ENCODE measurements around the gene VSIG1. TPM values are rescaled to one million over a fixed set of nuclear protein-coding genes. Genes with fewer than 3 reads are reported as not detected.

VSIG1 gene
- total and polyA plus RNA-seq, 2 of the 8 experiments (the other 6 are each of a cell fraction or from before 2014, with no cell fraction given), result 2.2 to 2.9 TPM

DNA sequence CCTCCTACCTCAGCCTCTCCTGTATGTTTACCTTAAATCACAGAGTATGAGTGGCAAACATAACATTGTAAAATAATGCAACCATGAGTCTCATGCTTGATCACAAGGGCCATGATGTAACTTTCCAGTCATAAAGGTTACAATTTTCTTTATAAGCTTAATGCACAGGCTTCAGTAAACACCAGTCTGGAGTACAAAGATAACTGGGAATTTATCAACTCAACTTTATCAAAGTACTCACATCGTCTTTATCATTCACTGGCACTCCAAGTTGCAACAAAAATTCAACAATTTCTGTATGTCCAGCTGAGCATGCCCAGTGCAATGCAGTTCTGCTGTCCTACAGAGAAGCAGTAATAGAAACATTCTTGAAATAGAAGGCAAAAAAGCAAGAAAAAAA is 43.6 kb downstream of the VSIG1 start:
- Histone ChIP-seq H4K20me1 (replicated peaks in 1 of 2; ENCODE audit: control insufficient read depth in 1 of 2, insufficient read depth in 2 of 2, low read length in 2 of 2) (no peaks in the 10 kb centered on the region), H3K27ac (ENCODE audit: low read depth, low read length) (no peak overlapping the region), H3K27me3 (replicated peaks in 1 of 4; ENCODE audit: control insufficient read depth in 3 of 4, extremely low read depth in 1 of 4, insufficient read depth in 3 of 4, low read length in 3 of 4) (no peaks in the 10 kb centered on the region), H3K14ac (ENCODE audit: insufficient read length) (no peak overlapping the region), H4K8ac (ENCODE audit: extremely low read depth, insufficient read depth, low read length) (no peak overlapping the region), H2BK15ac (ENCODE audit: low read length) (no peak overlapping the region), H3K9ac (replicated peaks in 1 of 4; ENCODE audit: extremely low read depth in 1 of 4, low read depth in 3 of 4, low read length in 3 of 4) (no peak overlapping the region), H3K18ac (ENCODE audit: extremely low read depth, low read length) (no peak overlapping the region), H3K4me1 (replicated peaks in 1 of 4; ENCODE audit: control insufficient read depth in 3 of 4, insufficient read depth in 4 of 4, low read length in 3 of 4) (no peaks in the 10 kb centered on the region), H2BK5ac (ENCODE audit: low read depth, low read length) (no peak overlapping the region), H3K4me2 (ENCODE audit: insufficient read depth in 1 of 2, low read depth in 2 of 2, low read length in 2 of 2) (no peak overlapping the region), H3K79me2 (ENCODE audit: control insufficient read depth in 1 of 2, insufficient read depth in 2 of 2, low read length in 2 of 2) (peaks cover 0 to 9% of the 10 kb centered on the region in 2 experiments; a peak in 2 of 4 replicates), H3K79me1 (ENCODE audit: low read depth, low read length) (no peaks in the 10 kb centered on the region), H3K56ac (replicated peaks; ENCODE audit: insufficient read length, low read depth, low read length) (no peak overlapping the region), H4K91ac (replicated peaks; ENCODE audit: insufficient read length, low read length) (no peak overlapping the region), H3K36me3 (ENCODE audit: control insufficient read depth in 2 of 4, insufficient read depth in 4 of 4, low read length in 3 of 4) (peaks cover 4 to 12% (median 6%) of the 10 kb centered on the region in 4 experiments; a peak in 6 of 8 replicates), H3K23me2 (ENCODE audit: low read depth, low read length) (peaks cover 4% of the 10 kb centered on the region; the same call in 1 of the 2 replicates), H3K23ac (ENCODE audit: insufficient read length) (no peak overlapping the region), H4K5ac (ENCODE audit: insufficient read length, low read depth, low read length) (no peak overlapping the region), H3K4ac (replicated peaks; ENCODE audit: insufficient read length, low read depth, low read length) (no peak overlapping the region), H2BK20ac (ENCODE audit: low read length) (no peak overlapping the region), H2BK12ac (ENCODE audit: low read depth, low read length) (no peak overlapping the region), H2BK120ac (replicated peaks; ENCODE audit: low read depth, low read length) (no peak overlapping the region), H2AFZ (ENCODE audit: low read length) (no peak overlapping the region), H3K4me3 (ENCODE audit: extremely low read depth in 1 of 4, insufficient read depth in 2 of 4, low read depth in 3 of 4, low read length in 4 of 4) (no peak overlapping the region), H3K9me3 (ENCODE audit: insufficient read depth in 2 of 2, low read depth in 1 of 2, low read length in 1 of 2) (no peaks in the 10 kb centered on the region), H2AK5ac (ENCODE audit: low read depth, low read length) (no peak overlapping the region)
- ChIA-PET POLR2A (ENCODE audit: partially characterized antibody) (no interaction called here), CTCF (ENCODE audit: partially characterized antibody) (no interaction called here)
- no peak for FAIRE-seq
- no peak for DNase-seq (ENCODE audit: low read depth in 1 of 2, low spot score in 2 of 2)
- TF ChIP-seq, protein P1, sequence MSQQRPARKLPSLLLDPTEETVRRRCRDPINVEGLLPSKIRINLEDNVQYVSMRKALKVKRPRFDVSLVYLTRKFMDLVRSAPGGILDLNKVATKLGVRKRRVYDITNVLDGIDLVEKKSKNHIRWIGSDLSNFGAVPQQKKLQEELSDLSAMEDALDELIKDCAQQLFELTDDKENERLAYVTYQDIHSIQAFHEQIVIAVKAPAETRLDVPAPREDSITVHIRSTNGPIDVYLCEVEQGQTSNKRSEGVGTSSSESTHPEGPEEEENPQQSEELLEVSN (IDR thresholded peaks at IDR 0.05), result no peak
- TF ChIP-seq MAFK (IDR thresholded peaks at IDR 0.05; ENCODE audit: low read depth, low read length), result no peak
- TF ChIP-seq JUN (IDR thresholded peaks at IDR 0.05; ENCODE audit: low read depth, low read length), result no peak
- TF ChIP-seq JUND (IDR thresholded peaks at IDR 0.05; ENCODE audit: low read length), result no peak
- TF ChIP-seq GTF2F1 (IDR thresholded peaks at IDR 0.05; ENCODE audit: borderline replicate concordance, low read depth, low read length), result no peak
- TF ChIP-seq HDAC2 (IDR thresholded peaks at IDR 0.05; ENCODE audit: borderline replicate concordance in 1 of 2, low read depth in 2 of 2, low read length in 2 of 2), result no peak
- TF ChIP-seq GABPA (IDR thresholded peaks at IDR 0.05; ENCODE audit: borderline replicate concordance, insufficient read depth, low read length), result no peak
- TF ChIP-seq, protein P2, sequence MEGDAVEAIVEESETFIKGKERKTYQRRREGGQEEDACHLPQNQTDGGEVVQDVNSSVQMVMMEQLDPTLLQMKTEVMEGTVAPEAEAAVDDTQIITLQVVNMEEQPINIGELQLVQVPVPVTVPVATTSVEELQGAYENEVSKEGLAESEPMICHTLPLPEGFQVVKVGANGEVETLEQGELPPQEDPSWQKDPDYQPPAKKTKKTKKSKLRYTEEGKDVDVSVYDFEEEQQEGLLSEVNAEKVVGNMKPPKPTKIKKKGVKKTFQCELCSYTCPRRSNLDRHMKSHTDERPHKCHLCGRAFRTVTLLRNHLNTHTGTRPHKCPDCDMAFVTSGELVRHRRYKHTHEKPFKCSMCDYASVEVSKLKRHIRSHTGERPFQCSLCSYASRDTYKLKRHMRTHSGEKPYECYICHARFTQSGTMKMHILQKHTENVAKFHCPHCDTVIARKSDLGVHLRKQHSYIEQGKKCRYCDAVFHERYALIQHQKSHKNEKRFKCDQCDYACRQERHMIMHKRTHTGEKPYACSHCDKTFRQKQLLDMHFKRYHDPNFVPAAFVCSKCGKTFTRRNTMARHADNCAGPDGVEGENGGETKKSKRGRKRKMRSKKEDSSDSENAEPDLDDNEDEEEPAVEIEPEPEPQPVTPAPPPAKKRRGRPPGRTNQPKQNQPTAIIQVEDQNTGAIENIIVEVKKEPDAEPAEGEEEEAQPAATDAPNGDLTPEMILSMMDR (IDR thresholded peaks at IDR 0.05; ENCODE audit: control extremely low read depth in 1 of 3, insufficient read depth in 1 of 3, low read depth in 1 of 3, low read length in 3 of 3), result no peak
- no peak for TF ChIP-seq CTBP2 (IDR thresholded peaks at IDR 0.05; ENCODE audit: borderline replicate concordance, insufficient read depth, insufficient read length, low read length)
- TF ChIP-seq RFX5 (IDR thresholded peaks at IDR 0.05; ENCODE audit: borderline replicate concordance, low read depth, low read length), result no peak
- TF ChIP-seq POU5F1 (IDR thresholded peaks at IDR 0.05; ENCODE audit: low read depth, low read length), result no peak
- 86% methylated on average over 1 of the region's 1 CpG; no CpG with 5 or more reads in 1 of the 2 experiments for WGBS, 2 experiments (ENCODE audit: extremely low coverage in 1 of 2, insufficient coverage in 1 of 2, insufficient read length in 1 of 2, insufficient replicate concordance in 2 of 2, low coverage in 1 of 2, low lambda C conversion rate in 2 of 2, missing lambda C conversion rate in 1 of 2)
